Measurements from ENCODE around the gene FAM161A. TPM values are rescaled to one million over a fixed set of nuclear protein-coding genes. Genes with fewer than 3 reads are reported as not detected.
A peak's percentile ranks its signal among the peaks of the same experiment; 100 is the strongest.

FAM161A gene
- polyA plus RNA-seq, 1 donor from 2014 or later = 17.5 TPM

DNA sequence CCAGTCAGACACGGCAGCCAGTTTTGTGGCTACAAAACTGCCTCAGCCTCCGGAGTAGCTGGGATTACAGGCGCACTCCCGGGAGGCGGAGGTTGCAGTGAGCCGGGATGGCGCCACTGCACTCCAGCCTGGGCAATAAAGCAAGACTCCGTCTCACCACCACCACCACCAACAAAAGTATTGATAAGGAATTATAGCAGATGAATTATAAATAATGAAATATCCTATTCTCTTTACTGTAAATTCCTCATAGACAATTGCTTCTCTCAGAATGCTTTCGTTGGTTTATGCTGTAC is 1.4 kb upstream of the FAM161A start:
- no peaks in the 10 kb centered on the region for H4K20me1 ChIP-seq (ENCODE audit: insufficient read depth)

DNA sequence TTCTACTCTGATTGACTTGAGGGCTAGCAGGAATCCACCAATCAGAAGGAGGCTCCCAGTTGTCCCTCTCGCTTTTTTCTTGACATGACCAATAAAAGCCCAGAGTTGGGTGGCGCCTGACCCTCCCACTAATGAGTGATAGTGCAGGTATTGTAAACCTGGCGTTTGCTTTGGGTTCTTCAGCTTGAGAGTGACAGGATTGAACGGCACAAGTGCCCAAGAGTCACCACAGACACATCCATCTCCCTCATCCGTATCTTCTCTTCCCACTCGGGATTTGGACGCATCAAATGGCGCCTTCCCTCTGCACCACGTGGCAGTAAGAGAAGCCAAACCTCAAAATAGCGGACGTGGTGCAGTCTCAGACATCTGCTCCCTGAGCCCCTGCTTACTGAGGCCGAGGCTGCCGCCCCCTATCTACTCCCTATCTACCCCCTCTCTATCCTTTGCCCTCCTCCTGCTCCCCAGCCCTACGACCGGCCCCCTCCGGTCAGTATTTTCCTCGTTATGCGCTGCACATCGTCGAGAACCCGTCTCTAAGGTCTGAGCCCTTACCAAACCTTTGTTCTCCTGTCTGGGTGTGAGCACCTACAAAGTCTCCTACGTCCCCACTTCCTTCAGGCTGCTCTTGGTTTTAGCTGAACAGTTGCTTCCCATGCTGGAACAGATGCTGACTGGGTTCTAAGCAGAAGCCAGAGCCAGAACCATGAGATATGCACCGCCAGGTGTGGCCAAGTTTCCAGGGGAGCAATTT is 881 bp upstream of the FAM161A start:
- peak overlapping the region; percentile 46 for H3K4me2 ChIP-seq (ENCODE audit: low read length)
- TF ChIP-seq TAF1 (IDR thresholded peaks at IDR 0.05; ENCODE audit: low read depth) = peak; percentile 78
- TF ChIP-seq, protein P1, sequence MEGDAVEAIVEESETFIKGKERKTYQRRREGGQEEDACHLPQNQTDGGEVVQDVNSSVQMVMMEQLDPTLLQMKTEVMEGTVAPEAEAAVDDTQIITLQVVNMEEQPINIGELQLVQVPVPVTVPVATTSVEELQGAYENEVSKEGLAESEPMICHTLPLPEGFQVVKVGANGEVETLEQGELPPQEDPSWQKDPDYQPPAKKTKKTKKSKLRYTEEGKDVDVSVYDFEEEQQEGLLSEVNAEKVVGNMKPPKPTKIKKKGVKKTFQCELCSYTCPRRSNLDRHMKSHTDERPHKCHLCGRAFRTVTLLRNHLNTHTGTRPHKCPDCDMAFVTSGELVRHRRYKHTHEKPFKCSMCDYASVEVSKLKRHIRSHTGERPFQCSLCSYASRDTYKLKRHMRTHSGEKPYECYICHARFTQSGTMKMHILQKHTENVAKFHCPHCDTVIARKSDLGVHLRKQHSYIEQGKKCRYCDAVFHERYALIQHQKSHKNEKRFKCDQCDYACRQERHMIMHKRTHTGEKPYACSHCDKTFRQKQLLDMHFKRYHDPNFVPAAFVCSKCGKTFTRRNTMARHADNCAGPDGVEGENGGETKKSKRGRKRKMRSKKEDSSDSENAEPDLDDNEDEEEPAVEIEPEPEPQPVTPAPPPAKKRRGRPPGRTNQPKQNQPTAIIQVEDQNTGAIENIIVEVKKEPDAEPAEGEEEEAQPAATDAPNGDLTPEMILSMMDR (IDR thresholded peaks at IDR 0.05; ENCODE audit: poor library complexity, severe bottlenecking) = peak; percentile 20
- TF ChIP-seq EP300 (conservative IDR thresholded peaks at IDR 0.05; ENCODE audit: poor library complexity, severe bottlenecking) = no peak
- peak; percentile 90 for TF ChIP-seq MXI1 (conservative IDR thresholded peaks at IDR 0.05; ENCODE audit: poor library complexity, severe bottlenecking)
- TF ChIP-seq POLR2AphosphoS5 (IDR thresholded peaks at IDR 0.05) = peak; percentile 86
- peak; percentile 8 for TF ChIP-seq RAD21 (conservative IDR thresholded peaks at IDR 0.05)
- peak; percentile 8 for TF ChIP-seq SMC3 (conservative IDR thresholded peaks at IDR 0.05; ENCODE audit: poor library complexity)
- no peak for TF ChIP-seq EZH2 (IDR thresholded peaks at IDR 0.05; ENCODE audit: borderline replicate concordance, insufficient read depth, low read length, poor library complexity, severe bottlenecking)
- TF ChIP-seq, protein P2, sequence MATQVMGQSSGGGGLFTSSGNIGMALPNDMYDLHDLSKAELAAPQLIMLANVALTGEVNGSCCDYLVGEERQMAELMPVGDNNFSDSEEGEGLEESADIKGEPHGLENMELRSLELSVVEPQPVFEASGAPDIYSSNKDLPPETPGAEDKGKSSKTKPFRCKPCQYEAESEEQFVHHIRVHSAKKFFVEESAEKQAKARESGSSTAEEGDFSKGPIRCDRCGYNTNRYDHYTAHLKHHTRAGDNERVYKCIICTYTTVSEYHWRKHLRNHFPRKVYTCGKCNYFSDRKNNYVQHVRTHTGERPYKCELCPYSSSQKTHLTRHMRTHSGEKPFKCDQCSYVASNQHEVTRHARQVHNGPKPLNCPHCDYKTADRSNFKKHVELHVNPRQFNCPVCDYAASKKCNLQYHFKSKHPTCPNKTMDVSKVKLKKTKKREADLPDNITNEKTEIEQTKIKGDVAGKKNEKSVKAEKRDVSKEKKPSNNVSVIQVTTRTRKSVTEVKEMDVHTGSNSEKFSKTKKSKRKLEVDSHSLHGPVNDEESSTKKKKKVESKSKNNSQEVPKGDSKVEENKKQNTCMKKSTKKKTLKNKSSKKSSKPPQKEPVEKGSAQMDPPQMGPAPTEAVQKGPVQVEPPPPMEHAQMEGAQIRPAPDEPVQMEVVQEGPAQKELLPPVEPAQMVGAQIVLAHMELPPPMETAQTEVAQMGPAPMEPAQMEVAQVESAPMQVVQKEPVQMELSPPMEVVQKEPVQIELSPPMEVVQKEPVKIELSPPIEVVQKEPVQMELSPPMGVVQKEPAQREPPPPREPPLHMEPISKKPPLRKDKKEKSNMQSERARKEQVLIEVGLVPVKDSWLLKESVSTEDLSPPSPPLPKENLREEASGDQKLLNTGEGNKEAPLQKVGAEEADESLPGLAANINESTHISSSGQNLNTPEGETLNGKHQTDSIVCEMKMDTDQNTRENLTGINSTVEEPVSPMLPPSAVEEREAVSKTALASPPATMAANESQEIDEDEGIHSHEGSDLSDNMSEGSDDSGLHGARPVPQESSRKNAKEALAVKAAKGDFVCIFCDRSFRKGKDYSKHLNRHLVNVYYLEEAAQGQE (IDR thresholded peaks at IDR 0.05; ENCODE audit: borderline replicate concordance) = no peak
- H3K9ac ChIP-seq (ENCODE audit: low read length) = peak overlapping the region; percentile 75
- no peaks in the 10 kb centered on the region for H3K79me2 ChIP-seq (replicated peaks; ENCODE audit: insufficient read depth, low read length)
- H2AFZ ChIP-seq (ENCODE audit: low read depth, low read length) = peak overlapping the region; percentile 32
- H3K9me2 ChIP-seq (ENCODE audit: insufficient read depth, low read length) = no peaks in the 10 kb centered on the region
- H3K36me3 ChIP-seq (ENCODE audit: insufficient read depth, low read length) = no peaks in the 10 kb centered on the region
- peak overlapping the region; percentile 89 for H3K27ac ChIP-seq (ENCODE audit: low read length)
- H3F3A ChIP-seq (ENCODE audit: insufficient read depth, low read length, poor library complexity, severe bottlenecking) = peaks cover 5% of the 10 kb centered on the region
- H3K27me3 ChIP-seq (ENCODE audit: insufficient read depth, low read depth, low read length) = no peaks in the 10 kb centered on the region
- H3K9me3 ChIP-seq (ENCODE audit: low read length) = no peaks in the 10 kb centered on the region
- no peaks in the 10 kb centered on the region for H4K20me1 ChIP-seq (ENCODE audit: insufficient read depth)
- peak overlapping the region; percentile 95 for H3K4me3 ChIP-seq (ENCODE audit: low read length)

More for the DNA sequence above, 1.4 kb upstream of the FAM161A start:
- no peaks in the 10 kb centered on the region for H3K9me2 ChIP-seq (ENCODE audit: insufficient read depth, low read length)
- no peaks in the 10 kb centered on the region for H3K9me3 ChIP-seq (ENCODE audit: low read length)
- peak overlapping the region; percentile 95 for H3K4me3 ChIP-seq (ENCODE audit: low read length)
- H3K36me3 ChIP-seq (ENCODE audit: insufficient read depth, low read length) = no peaks in the 10 kb centered on the region
- H3K4me2 ChIP-seq (ENCODE audit: low read length) = peak overlapping the region; percentile 46
- peak overlapping the region; percentile 89 for H3K27ac ChIP-seq (ENCODE audit: low read length)
- TF ChIP-seq EZH2 (IDR thresholded peaks at IDR 0.05; ENCODE audit: borderline replicate concordance, insufficient read depth, low read length, poor library complexity, severe bottlenecking) = no peak
- TF ChIP-seq POLR2AphosphoS5 (IDR thresholded peaks at IDR 0.05) = peak; percentile 21
- H3K9ac ChIP-seq (ENCODE audit: low read length) = peak overlapping the region; percentile 75
- peaks cover 5% of the 10 kb centered on the region for H3F3A ChIP-seq (ENCODE audit: insufficient read depth, low read length, poor library complexity, severe bottlenecking)
- peak overlapping the region; percentile 32 for H2AFZ ChIP-seq (ENCODE audit: low read depth, low read length)
- H3K27me3 ChIP-seq (ENCODE audit: insufficient read depth, low read depth, low read length) = no peaks in the 10 kb centered on the region
- no peaks in the 10 kb centered on the region for H3K79me2 ChIP-seq (replicated peaks; ENCODE audit: insufficient read depth, low read length)

Measured in neural cell (in vitro differentiated cells).